H1 (cell line): ENCODE results near the gene ELAVL1. TPM values are rescaled to one million over a fixed set of nuclear protein-coding genes. Genes with fewer than 3 reads are reported as not detected.

ENCODE experiments used
- CTCF ChIA-PET: fragments of 300-600 bp; sonication (Branson Sonifier 250); formaldehyde crosslinking; loops from one replicate; lab custom pipeline; 2021; ENCODE audit not compliant: partially characterized antibody; lab: Charles Lee
- POLR2A ChIA-PET: fragments of 300-600 bp; sonication (Branson Sonifier 250); formaldehyde crosslinking; loops from one replicate; lab custom pipeline; 2021; ENCODE audit warnings: inconsistent platforms; ENCODE audit not compliant: partially characterized antibody; lab: Charles Lee
- DNase-seq, 2 experiments: peaks; one replicate each; pipeline versions ENCODE4 v3.0.0 to v3.0.0-alpha.2; 2010 to 2022; ENCODE audit warnings: low spot score in 2 of 2, low read depth in 1 of 2, mixed read lengths in 1 of 2
- FAIRE-seq: peaks from 2 replicates; lab custom pipeline; 2011; peaks lifted over from hg19 to GRCh38; lab: Jason Lieb, UNC
- H2AFZ ChIP-seq: 2 replicates; pipeline ENCODE4 v1.8.1; 2012; ENCODE audit warnings: low read length, inconsistent platforms
- H2AK5ac ChIP-seq: 2 replicates; pipeline ENCODE4 v1.6.1; 2013; ENCODE audit warnings: low read depth, low read length
- H2BK120ac ChIP-seq: replicated peaks from 2 replicates; pipeline ENCODE3; 2013; ENCODE audit warnings: low read depth, low read length, inconsistent platforms
- H2BK12ac ChIP-seq: 2 replicates; pipeline ENCODE4 v1.6.1; 2013; ENCODE audit warnings: low read depth, low read length
- H2BK15ac ChIP-seq: 2 replicates; pipeline ENCODE4 v1.6.1; 2013; ENCODE audit warnings: low read length
- H2BK20ac ChIP-seq: 2 replicates; pipeline ENCODE4 v1.6.1; 2013; ENCODE audit warnings: low read length
- H2BK5ac ChIP-seq: 2 replicates; pipeline ENCODE4 v1.6.1; 2013; ENCODE audit warnings: low read depth, low read length
- H3K14ac ChIP-seq: 2 replicates; pipeline ENCODE4 v1.6.1; 2013; ENCODE audit warnings: inconsistent platforms; ENCODE audit not compliant: insufficient read length
- H3K18ac ChIP-seq: 2 replicates; pipeline ENCODE4 v1.6.1; 2013; ENCODE audit warnings: low read length; ENCODE audit errors: extremely low read depth
- H3K23ac ChIP-seq: 2 replicates; pipeline ENCODE4 v1.6.1; 2013; ENCODE audit warnings: inconsistent platforms; ENCODE audit not compliant: insufficient read length
- H3K23me2 ChIP-seq: 2 replicates; pipeline ENCODE4 v1.6.1; 2013; ENCODE audit warnings: low read depth, low read length
- H3K27ac ChIP-seq: 2 replicates; pipeline ENCODE4 v1.6.1; 2011; ENCODE audit warnings: low read depth, low read length, inconsistent platforms
- H3K27me3 ChIP-seq, 4 experiments: replicated peaks in 1 of 4; 1 replicate in 1 of 4; 2 replicates in 3 of 4; pipeline versions ENCODE4 v1.6.1 to v1.8.1; 2011 to 2013; ENCODE audit warnings: low read length in 3 of 4, mild to moderate bottlenecking in 3 of 4, inconsistent platforms in 2 of 4, mixed read lengths in 2 of 4, moderate library complexity in 1 of 4; ENCODE audit not compliant: control insufficient read depth in 3 of 4, insufficient read depth in 3 of 4; ENCODE audit errors: extremely low read depth in 1 of 4
- H3K36me3 ChIP-seq, 4 experiments: 2 replicates each; pipeline versions ENCODE4 v1.6.1 to v1.8.1; 2011 to 2013; ENCODE audit warnings: mild to moderate bottlenecking in 4 of 4, low read length in 3 of 4, moderate library complexity in 2 of 4, control low read depth in 1 of 4, inconsistent platforms in 1 of 4; ENCODE audit not compliant: insufficient read depth in 4 of 4, control insufficient read depth in 2 of 4
- H3K4ac ChIP-seq: replicated peaks from 2 replicates; pipeline ENCODE3; 2013; ENCODE audit warnings: low read length, low read depth, mixed read lengths, inconsistent platforms; ENCODE audit not compliant: insufficient read length
- H3K4me1 ChIP-seq, 4 experiments: replicated peaks in 1 of 4; 1 replicate in 1 of 4; 2 replicates in 3 of 4; pipeline versions ENCODE4 v1.6.1 to v1.8.1; 2011 to 2013; ENCODE audit warnings: low read length in 3 of 4, inconsistent platforms in 2 of 4, mixed read lengths in 1 of 4; ENCODE audit not compliant: insufficient read depth in 4 of 4, control insufficient read depth in 3 of 4
- H3K4me2 ChIP-seq, 2 experiments: 2 replicates each; pipeline versions ENCODE4 v1.6.1 to v1.8.1; 2011 to 2013; ENCODE audit warnings: low read depth in 2 of 2, low read length in 2 of 2, control low read depth in 1 of 2, inconsistent platforms in 1 of 2, mild to moderate bottlenecking in 1 of 2; ENCODE audit not compliant: insufficient read depth in 1 of 2
- H3K4me3 ChIP-seq, 4 experiments: fragments of 200-600, 300-600 bp in 1 of 4; sonication (generic), shearing (Covaris generic), sonication (Bioruptor Twin) in 1 of 4; 2 replicates each; pipeline versions ENCODE4 v1.5.1 to v1.8.1; 2011 to 2016; ENCODE audit warnings: low read length in 4 of 4, low read depth in 3 of 4, control low read depth in 2 of 4, inconsistent platforms in 2 of 4, mild to moderate bottlenecking in 2 of 4, mixed read lengths in 1 of 4, moderate library complexity in 1 of 4; ENCODE audit not compliant: insufficient read depth in 2 of 4; ENCODE audit errors: extremely low read depth in 1 of 4
- H3K56ac ChIP-seq: replicated peaks from 2 replicates; pipeline ENCODE3; 2013; ENCODE audit warnings: low read depth, mild to moderate bottlenecking, mixed read lengths, low read length, inconsistent platforms; ENCODE audit not compliant: insufficient read length
- H3K79me1 ChIP-seq: 2 replicates; pipeline ENCODE4 v1.6.1; 2013; ENCODE audit warnings: low read depth, low read length, control low read depth
- H3K79me2 ChIP-seq, 2 experiments: 2 replicates each; pipeline versions ENCODE4 v1.6.1 to v1.8.1; 2012 to 2013; ENCODE audit warnings: low read length in 2 of 2, mild to moderate bottlenecking in 2 of 2, inconsistent platforms in 1 of 2; ENCODE audit not compliant: insufficient read depth in 2 of 2, control insufficient read depth in 1 of 2
- H3K9ac ChIP-seq, 4 experiments: replicated peaks in 1 of 4; 1 replicate in 1 of 4; 2 replicates in 3 of 4; pipeline versions ENCODE4 v1.6.1 to v1.8.1; 2011 to 2013; ENCODE audit warnings: low read depth in 3 of 4, low read length in 3 of 4, control low read depth in 2 of 4, mild to moderate bottlenecking in 2 of 4, moderate library complexity in 2 of 4, inconsistent platforms in 1 of 4; ENCODE audit errors: extremely low read depth in 1 of 4
- H3K9me3 ChIP-seq, 2 experiments: 2 replicates each; pipeline versions ENCODE4 v1.6.1 to v1.8.1; 2012 to 2013; ENCODE audit warnings: mild to moderate bottlenecking in 2 of 2, moderate library complexity in 2 of 2, control low read depth in 1 of 2, inconsistent platforms in 1 of 2, low read depth in 1 of 2, low read length in 1 of 2, mixed read lengths in 1 of 2; ENCODE audit not compliant: insufficient read depth in 2 of 2
- H4K20me1 ChIP-seq, 2 experiments: replicated peaks in 1 of 2; 2 replicates each; pipeline versions ENCODE3 to v1.8.1; 2011 to 2013; ENCODE audit warnings: inconsistent platforms in 2 of 2, low read length in 2 of 2, mild to moderate bottlenecking in 1 of 2; ENCODE audit not compliant: insufficient read depth in 2 of 2, control insufficient read depth in 1 of 2
- H4K5ac ChIP-seq: 2 replicates; pipeline ENCODE4 v1.6.1; 2013; ENCODE audit warnings: low read length, low read depth, mixed read lengths, inconsistent platforms; ENCODE audit not compliant: insufficient read length
- H4K8ac ChIP-seq: 2 replicates; pipeline ENCODE4 v1.8.0; 2013; ENCODE audit warnings: mild to moderate bottlenecking, moderate library complexity, low read length, inconsistent platforms; ENCODE audit not compliant: insufficient read depth; ENCODE audit errors: extremely low read depth
- H4K91ac ChIP-seq: replicated peaks from 2 replicates; pipeline ENCODE3; 2013; ENCODE audit warnings: low read length, mixed read lengths, inconsistent platforms; ENCODE audit not compliant: insufficient read length
- ATF2 ChIP-seq: IDR thresholded peaks from 2 replicates; pipeline ENCODE4 v1.6.1; 2012; ENCODE audit warnings: low read length, inconsistent platforms
- BCL11A ChIP-seq, 2 experiments: IDR thresholded peaks; one replicate each; pipeline ENCODE4 v1.6.1; 2011; ENCODE audit warnings: low read depth in 2 of 2, low read length in 2 of 2, mild to moderate bottlenecking in 2 of 2
- CHD1 ChIP-seq: IDR thresholded peaks from 2 replicates; pipeline ENCODE4 v1.6.1; 2012; ENCODE audit warnings: low read depth, low read length, improper control_type of control experiment
- CREB1 ChIP-seq: IDR thresholded peaks from 2 replicates; pipeline ENCODE4 v1.6.1; 2012; ENCODE audit warnings: inconsistent platforms
- RAD21 ChIP-seq, 2 experiments: IDR thresholded peaks in 1 of 2; conservative IDR thresholded peaks in 1 of 2; 2 replicates each; pipeline ENCODE4 v1.6.1; 2011; ENCODE audit warnings: low read depth in 2 of 2, low read length in 2 of 2, improper control_type of control experiment in 1 of 2, inconsistent platforms in 1 of 2, mild to moderate bottlenecking in 1 of 2, moderate library complexity in 1 of 2
- WGBS, 2 experiments: shearing (Covaris generic) in 1 of 2; methylation state at CpG; one replicate each; pipeline versions ENCODE4 v1.1.6 to v1.1.7; 2013 to 2015; ENCODE audit warnings: low lambda C conversion rate in 2 of 2, mixed read lengths in 2 of 2, inconsistent platforms in 1 of 2, low coverage in 1 of 2, missing lambda C conversion rate in 1 of 2; ENCODE audit not compliant: insufficient replicate concordance in 2 of 2, insufficient coverage in 1 of 2, insufficient read length in 1 of 2; ENCODE audit errors: extremely low coverage in 1 of 2, missing lambda C conversion rate in 1 of 2; 5-methylcytosine and 5-hydroxymethylcytosine counted together
- polyA plus RNA-seq, 7 experiments: library from polyadenylated mRNA; depleted of rRNA in 3 of 7; stranded (reverse) in 5 of 7; unstranded in 2 of 7; fragments of >200 nt in 5 of 7; fragments of 200-250 nt in 2 of 7; gene quantifications; 1 replicate in 5 of 7; 2 replicates in 1 of 7; 4 replicates in 1 of 7; pipeline versions ENCODE4 v1.2.1 to v1.2.3, GENCODE V29; 2011 to 2013; ENCODE audit warnings: missing spikeins in 2 of 7, mixed read lengths in 2 of 7
- total RNA-seq: library from RNA; stranded (reverse); fragmentation: NEBNext Ultra II Directional; extraction: Animal tissue kit (Norgen Biotek cat#: 25700); gene quantifications from 2 replicates; pipeline ENCODE4 v1.2.1, GENCODE V29; 2021
- TF ChIP-seq, protein P1 (sequence below): IDR thresholded peaks from 2 replicates; pipeline ENCODE4 v1.6.1; 2012; ENCODE audit warnings: inconsistent platforms

The ELAVL1 gene
- total and polyA plus RNA-seq, 2 of the 8 experiments (the other 6 are each of a cell fraction or from before 2014, with no cell fraction given) = 56.7 to 163 TPM

- Histone ChIP-seq H3K9me3 (no peaks in the 10 kb centered on the region), H4K91ac (no peak overlapping the region), H2BK15ac (no peak overlapping the region), H3K18ac (no peak overlapping the region), H2BK5ac (no peak overlapping the region), H2AK5ac (no peak overlapping the region), H2BK12ac (no peak overlapping the region), H3K36me3 (peaks cover 24 to 70% (median 44%) of the 10 kb centered on the region in 4 experiments; a peak in 7 of 8 replicates), H3K4me3 (no peak overlapping the region), H3K79me2 (peaks cover 7 to 86% of the 10 kb centered on the region in 2 experiments), H2AFZ (no peak overlapping the region), H3K79me1 (peaks cover 42% of the 10 kb centered on the region), H3K27ac (no peak overlapping the region), H3K23ac (no peak overlapping the region), H3K14ac (no peak overlapping the region), H3K4me1 (no peaks in the 10 kb centered on the region; a peak in 1 of 7 replicates), H3K9ac (no peak overlapping the region), H3K56ac (no peak overlapping the region), H4K8ac (no peak overlapping the region), H4K20me1 (peaks cover 42 to 65% of the 10 kb centered on the region in 2 experiments), H3K27me3 (no peaks in the 10 kb centered on the region), H3K23me2 (no peaks in the 10 kb centered on the region), H3K4ac (no peak overlapping the region), H2BK20ac (no peak overlapping the region), H2BK120ac (no peak overlapping the region), H3K4me2 (no peak overlapping the region), H4K5ac (no peak overlapping the region)
- 91% methylated on average over 5 of the region's 5 CpGs; no CpG with 5 or more reads in 1 of the 2 experiments for WGBS, 2 experiments
- ChIA-PET CTCF (interaction anchor here (0.8 to 3.0 kb wide), 6 partner anchors 14 to 81 kb away, joined by 3 to 16 read pairs (median 6); partner anchors contain the start of gene TIMM44), POLR2A (interaction anchor here (1.1 to 1.6 kb wide), 4 partner anchors 12 to 44 kb away, joined by 3 to 5 read pairs (median 4); partner anchors contain the start of gene TIMM44)
- FAIRE-seq = no peak
- no peak for DNase-seq
- TF ChIP-seq ATF2 = no peak
- TF ChIP-seq BCL11A (IDR thresholded peaks at IDR 0.05; ENCODE audit: low read depth in 2 of 2, low read length in 2 of 2) = no peak
- no peak for TF ChIP-seq RAD21 (IDR thresholded peaks at IDR 0.05 in 1 of 2, conservative IDR thresholded peaks at IDR 0.05 in 1 of 2; ENCODE audit: low read depth in 2 of 2, low read length in 2 of 2)
- TF ChIP-seq CREB1 = no peak
- TF ChIP-seq, protein P1, sequence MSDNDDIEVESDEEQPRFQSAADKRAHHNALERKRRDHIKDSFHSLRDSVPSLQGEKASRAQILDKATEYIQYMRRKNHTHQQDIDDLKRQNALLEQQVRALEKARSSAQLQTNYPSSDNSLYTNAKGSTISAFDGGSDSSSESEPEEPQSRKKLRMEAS = no peak
- no peak for TF ChIP-seq CHD1
Measured at GRCh38 chr19:7988307-7988706, 17.1 kb downstream of the ELAVL1 start.
